Mesenchymal stem cell (in vitro differentiated cells and primary cell): ENCODE data around the gene CCNF.

Experiments used
- DNase-seq: peaks from one replicate; pipeline ENCODE4 v3.0.0-alpha.2; 2013
- H2AFZ ChIP-seq: one replicate; pipeline ENCODE4 v1.6.1; 2013; ENCODE audit warnings: low read depth, mild to moderate bottlenecking, control low read depth, inconsistent platforms, low read length, moderate library complexity
- H2AK5ac ChIP-seq: 2 replicates; pipeline ENCODE4 v1.6.1; 2013; ENCODE audit warnings: low read length, moderate library complexity, mild to moderate bottlenecking, inconsistent platforms; ENCODE audit not compliant: severe bottlenecking
- H2BK120ac ChIP-seq: one replicate; pipeline ENCODE4 v1.6.1; 2013; ENCODE audit warnings: low read depth, mild to moderate bottlenecking, inconsistent platforms, low read length, moderate library complexity
- H2BK12ac ChIP-seq, 2 experiments: one replicate each; pipeline ENCODE4 v1.6.1; 2013; ENCODE audit warnings: inconsistent platforms in 2 of 2, low read length in 2 of 2, mild to moderate bottlenecking in 2 of 2, moderate library complexity in 2 of 2, control low read depth in 1 of 2
- H2BK15ac ChIP-seq: one replicate; pipeline ENCODE4 v1.6.1; 2013; ENCODE audit warnings: mild to moderate bottlenecking, low read depth, inconsistent platforms; ENCODE audit not compliant: poor library complexity, severe bottlenecking
- H2BK5ac ChIP-seq: 2 replicates; pipeline ENCODE4 v1.6.1; 2013; ENCODE audit warnings: low read depth, mild to moderate bottlenecking, low read length, control low read depth, inconsistent platforms; ENCODE audit not compliant: poor library complexity, severe bottlenecking
- H3K14ac ChIP-seq, 2 experiments: one replicate each; pipeline ENCODE4 v1.6.1; 2013; ENCODE audit warnings: inconsistent platforms in 2 of 2, low read length in 2 of 2, control low read depth in 1 of 2, mild to moderate bottlenecking in 1 of 2, moderate library complexity in 1 of 2
- H3K18ac ChIP-seq, 2 experiments: one replicate each; pipeline ENCODE4 v1.6.1; 2013; ENCODE audit warnings: inconsistent platforms in 2 of 2, low read length in 2 of 2, control low read depth in 1 of 2, low read depth in 1 of 2, mild to moderate bottlenecking in 1 of 2
- H3K23ac ChIP-seq, 2 experiments: one replicate each; pipeline ENCODE4 v1.6.1; 2013; ENCODE audit warnings: inconsistent platforms in 2 of 2, low read length in 2 of 2, mild to moderate bottlenecking in 2 of 2, moderate library complexity in 2 of 2, control low read depth in 1 of 2
- H3K27ac ChIP-seq: 2 replicates; pipeline ENCODE4 v1.5.1; 2013; ENCODE audit warnings: mild to moderate bottlenecking, moderate library complexity, low read length, control low read depth, inconsistent platforms; ENCODE audit not compliant: poor library complexity, severe bottlenecking
- H3K27me3 ChIP-seq, 2 experiments: 2 replicates each; pipeline versions ENCODE4 v1.6.1 to v1.7.0; 2013; ENCODE audit warnings: low read length in 2 of 2, mild to moderate bottlenecking in 2 of 2, moderate library complexity in 2 of 2, control low read depth in 1 of 2, inconsistent platforms in 1 of 2; ENCODE audit not compliant: control insufficient read depth in 1 of 2, insufficient read depth in 1 of 2
- H3K36me3 ChIP-seq, 2 experiments: 2 replicates each; pipeline versions ENCODE4 v1.6.1 to v1.7.0; 2013; ENCODE audit warnings: low read length in 2 of 2, control low read depth in 1 of 2, inconsistent platforms in 1 of 2, low read depth in 1 of 2, mild to moderate bottlenecking in 1 of 2; ENCODE audit not compliant: insufficient read depth in 2 of 2, control insufficient read depth in 1 of 2
- H3K4ac ChIP-seq, 2 experiments: one replicate each; pipeline ENCODE4 v1.6.1; 2013; ENCODE audit warnings: inconsistent platforms in 2 of 2, low read length in 2 of 2, mild to moderate bottlenecking in 2 of 2, moderate library complexity in 2 of 2, control low read depth in 1 of 2, low read depth in 1 of 2
- H3K4me1 ChIP-seq: 2 replicates; pipeline ENCODE4 v1.6.1; 2013; ENCODE audit warnings: low read depth, low read length, control low read depth; ENCODE audit not compliant: control insufficient read depth, insufficient read depth
- H3K4me2 ChIP-seq: 2 replicates; pipeline ENCODE4 v1.6.1; 2013; ENCODE audit warnings: low read length, mild to moderate bottlenecking, inconsistent platforms; ENCODE audit not compliant: poor library complexity, severe bottlenecking
- H3K4me3 ChIP-seq, 2 experiments: 2 replicates each; pipeline versions ENCODE4 v1.5.1 to v1.7.0; 2013; ENCODE audit warnings: low read length in 2 of 2, mild to moderate bottlenecking in 2 of 2, control low read depth in 1 of 2, low read depth in 1 of 2; ENCODE audit not compliant: insufficient read depth in 1 of 2
- H3K79me1 ChIP-seq: replicated peaks from 2 replicates; pipeline ENCODE4 v1.6.1; 2013; ENCODE audit warnings: mild to moderate bottlenecking, control low read depth, low read length, inconsistent platforms; ENCODE audit not compliant: poor library complexity, severe bottlenecking
- H3K9ac ChIP-seq: 2 replicates; pipeline ENCODE4 v1.7.0; 2013; ENCODE audit warnings: mild to moderate bottlenecking, low read length, moderate library complexity
- H3K9me3 ChIP-seq: 2 replicates; pipeline ENCODE4 v1.7.0; 2013; ENCODE audit warnings: mild to moderate bottlenecking, low read length; ENCODE audit not compliant: control insufficient read depth
- H4K8ac ChIP-seq: one replicate; pipeline ENCODE4 v1.6.1; 2013; ENCODE audit warnings: inconsistent platforms, mild to moderate bottlenecking, low read length, moderate library complexity
- H4K91ac ChIP-seq: one replicate; pipeline ENCODE4 v1.6.1; 2013; ENCODE audit warnings: mild to moderate bottlenecking, low read length, inconsistent platforms
- WGBS: methylation state at CpG from one replicate; pipeline ENCODE4 v1.1.7; 2013; ENCODE audit warnings: mixed read lengths; 5-methylcytosine and 5-hydroxymethylcytosine counted together

The CCNF gene

DNA sequence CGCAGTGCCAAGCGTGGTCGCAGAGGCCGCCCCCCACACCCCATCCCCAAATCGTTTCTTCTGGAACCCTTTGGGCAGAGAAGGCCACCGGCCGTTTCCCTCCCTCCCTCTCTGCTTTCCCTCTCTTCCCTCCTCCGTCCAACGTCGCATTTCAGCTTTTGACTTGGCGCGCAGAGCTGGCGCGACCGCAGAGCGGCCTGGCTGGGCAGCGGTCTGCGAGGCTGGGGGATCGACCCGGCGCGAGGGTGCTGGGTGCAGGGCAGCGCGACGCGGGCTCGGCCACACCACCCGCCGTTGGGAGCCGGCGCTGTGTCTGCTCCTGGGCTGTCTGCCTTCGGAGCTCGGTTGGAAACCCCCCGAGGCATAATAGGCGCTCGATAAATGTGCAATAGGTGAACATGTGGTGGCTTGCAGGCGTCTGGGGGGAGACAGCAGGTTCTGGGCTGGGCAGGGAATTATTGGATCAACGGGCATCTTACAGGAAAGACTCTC, 39.0 kb downstream of the CCNF start:
- H2BK120ac ChIP-seq = peak overlapping the region; percentile 27
- H3K4me3 ChIP-seq = peak overlapping the region; percentile 56 to 74
- H3K23ac ChIP-seq = peak overlapping the region in 1 of 2 experiments; percentile 87
- peak overlapping the region; percentile 8 for H2BK5ac ChIP-seq
- H3K9me3 ChIP-seq = no peaks in the 10 kb centered on the region
- H3K27ac ChIP-seq = no peak overlapping the region
- H3K18ac ChIP-seq = peak overlapping the region; percentile 91 to 96
- peaks cover 47% of the 10 kb centered on the region for H3K4me1 ChIP-seq
- H3K4me2 ChIP-seq = peak overlapping the region; percentile 97
- H2BK15ac ChIP-seq = peak overlapping the region; percentile 34
- peak overlapping the region in 1 of 2 experiments; percentile 78 for H3K14ac ChIP-seq
- peak; percentile 55 for DNase-seq
- under 1% methylated on average over 31 of the region's 38 CpGs for WGBS
- peak overlapping the region; percentile 90 for H4K91ac ChIP-seq
- H3K36me3 ChIP-seq = peaks cover 0 to 9% of the 10 kb centered on the region in 2 experiments
- H3K79me1 ChIP-seq = peaks cover 2% of the 10 kb centered on the region
- H3K9ac ChIP-seq = peak overlapping the region; percentile 77
- H2AFZ ChIP-seq = peak overlapping the region; percentile 86
- peaks cover 23 to 35% of the 10 kb centered on the region in 2 experiments for H3K27me3 ChIP-seq
- peak overlapping the region in 1 of 2 experiments; percentile 86 for H3K4ac ChIP-seq
- peak overlapping the region in 1 of 2 experiments; percentile 55 for H2BK12ac ChIP-seq
- peak overlapping the region; percentile 94 for H4K8ac ChIP-seq
- H2AK5ac ChIP-seq = no peak overlapping the region

- Histone ChIP-seq H3K23ac (peak overlapping the region in 1 of 2 experiments; percentile 87), H3K4me3 (peak overlapping the region in 1 of 2 experiments; percentile 74), H2AK5ac (no peak overlapping the region)
Observed at GRCh38 chr16:2468725-2469398, 39.6 kb downstream of the CCNF start.

DNA sequence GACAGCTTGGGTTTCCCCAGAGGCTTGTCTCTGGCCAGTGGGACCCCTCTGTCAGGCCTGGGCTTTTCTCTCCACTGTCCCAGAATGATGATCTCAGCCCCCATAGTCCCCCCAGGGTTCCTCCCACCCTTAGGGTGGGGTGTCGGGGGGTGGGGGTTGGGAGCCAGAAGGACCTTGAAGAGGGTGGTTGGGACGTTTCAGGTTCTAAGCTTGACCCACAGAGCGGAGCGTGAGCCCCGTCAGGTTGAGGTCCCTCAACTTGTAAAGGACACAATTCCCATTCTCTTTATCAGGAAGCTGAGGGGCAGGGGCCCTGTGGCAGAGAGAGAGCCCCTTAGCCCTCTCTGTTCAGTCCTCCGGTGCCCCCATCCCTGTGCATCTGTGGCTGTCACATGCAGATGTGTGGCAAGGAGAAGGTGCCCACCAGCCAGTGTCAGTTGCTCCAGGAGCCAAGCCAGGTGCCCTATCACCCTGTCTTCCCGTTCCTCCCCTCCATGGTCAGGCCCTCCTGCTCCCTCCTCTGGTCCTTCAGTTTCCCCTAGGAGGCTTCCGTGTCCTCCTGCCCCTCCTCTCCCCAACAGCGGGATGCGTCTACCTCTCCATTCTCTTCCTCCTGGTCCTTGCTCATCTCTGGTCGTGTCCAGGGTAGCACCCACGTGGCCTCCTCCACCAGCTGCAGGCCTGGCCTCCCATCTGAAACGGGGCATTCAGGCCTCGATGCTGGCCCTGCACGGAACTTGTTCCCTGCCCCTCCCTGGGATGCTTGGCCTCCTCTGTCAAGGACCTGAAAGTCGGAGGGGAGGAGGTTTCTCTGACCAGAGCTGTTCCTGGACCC, 40.4 kb downstream of the CCNF start:
- WGBS = 80% methylated on average over 15 of the region's 16 CpGs
- Histone ChIP-seq H3K18ac (peak overlapping the region in 1 of 2 experiments; percentile 58), H3K36me3 (peaks cover 0 to 6% of the 10 kb centered on the region in 2 experiments), H3K4ac (peak overlapping the region in 1 of 2 experiments; percentile 13), H4K91ac (no peak overlapping the region), H3K9ac (no peak overlapping the region), H3K27ac (no peak overlapping the region), H3K14ac (no peak overlapping the region), H3K27me3 (peaks cover 23 to 36% of the 10 kb centered on the region in 2 experiments), H3K4me1 (peaks cover 58% of the 10 kb centered on the region), H4K8ac (peak overlapping the region; percentile 31), H2BK120ac (no peak overlapping the region), H2BK5ac (no peak overlapping the region), H2BK15ac (no peak overlapping the region), H2AK5ac (no peak overlapping the region), H3K9me3 (no peaks in the 10 kb centered on the region), H3K4me3 (no peak overlapping the region), H3K79me1 (peaks cover 2% of the 10 kb centered on the region), H2BK12ac (peak overlapping the region in 1 of 2 experiments; percentile 43), H3K23ac (no peak overlapping the region), H3K4me2 (no peak overlapping the region), H2AFZ (no peak overlapping the region)
- no peak for DNase-seq

More at GRCh38 chr16:2468725-2469398, 39.6 kb downstream of the CCNF start:
- Histone ChIP-seq H3K9me3 (no peaks in the 10 kb centered on the region), H3K4me1 (peaks cover 52% of the 10 kb centered on the region), H3K9ac (no peak overlapping the region), H3K4ac (peak overlapping the region in 1 of 2 experiments; percentile 13), H2BK120ac (no peak overlapping the region), H3K27me3 (peaks cover 23 to 36% of the 10 kb centered on the region in 2 experiments), H2BK5ac (no peak overlapping the region), H3K18ac (peak overlapping the region in 1 of 2 experiments; percentile 58), H2BK15ac (no peak overlapping the region), H4K91ac (peak overlapping the region; percentile 41), H2BK12ac (peak overlapping the region in 1 of 2 experiments; percentile 43), H2AFZ (no peak overlapping the region), H3K27ac (no peak overlapping the region), H4K8ac (peak overlapping the region; percentile 13), H3K36me3 (peaks cover 0 to 9% of the 10 kb centered on the region in 2 experiments), H3K14ac (no peak overlapping the region), H3K4me2 (peak overlapping the region; percentile 97), H3K79me1 (peaks cover 2% of the 10 kb centered on the region)
- 33% methylated on average over 8 of the region's 14 CpGs for WGBS
- DNase-seq = peak; percentile 33

GRCh38 chr16:2470234-2470601, 41.0 kb downstream of the CCNF start:
- Histone ChIP-seq H3K9me3 (no peaks in the 10 kb centered on the region), H2BK12ac (no peak overlapping the region), H3K9ac (no peak overlapping the region), H3K36me3 (peaks cover 0 to 6% of the 10 kb centered on the region in 2 experiments), H4K91ac (no peak overlapping the region), H3K4ac (no peak overlapping the region), H3K27ac (no peak overlapping the region), H2AK5ac (no peak overlapping the region), H3K4me1 (peaks cover 59% of the 10 kb centered on the region), H3K18ac (no peak overlapping the region), H3K79me1 (peaks cover 2% of the 10 kb centered on the region), H2AFZ (no peak overlapping the region), H2BK120ac (no peak overlapping the region), H3K4me2 (no peak overlapping the region), H3K4me3 (no peak overlapping the region), H3K27me3 (peaks cover 23 to 36% of the 10 kb centered on the region in 2 experiments), H2BK15ac (no peak overlapping the region), H4K8ac (no peak overlapping the region), H3K23ac (no peak overlapping the region), H3K14ac (no peak overlapping the region), H2BK5ac (no peak overlapping the region)
- WGBS = 87% methylated on average over 7 of the region's 7 CpGs
- DNase-seq = no peak
